HCEC 1CT (cell line): ENCODE measurements around the gene PDGFC.

ENCODE experiments used
- DNase-seq: peaks from one replicate; pipeline ENCODE4 v3.0.0-alpha.2; 2017

The PDGFC gene

GRCh38 chr4:156971676-156972378 is at the start of gene PDGFC:
TSS of gene PDGFC (minus strand) at chr4:156971799. CDS start at chr4:156970903, 896 bp downstream.
- DNase-seq = peak; percentile 66

GRCh38 chr4:157020882-157021281 is 49.3 kb upstream of the PDGFC start:
- DNase-seq = no peak

GRCh38 chr4:157018920-157019490 is 47.4 kb upstream of the PDGFC start:
- no peak for DNase-seq

- DNase-seq = peak; percentile 78
Observed at GRCh38 chr4:157014621-157015591, 43.3 kb upstream of the PDGFC start.

- DNase-seq = peak; percentile 15
Observed at GRCh38 chr4:157013656-157014055, 42.1 kb upstream of the PDGFC start.

GRCh38 chr4:157012781-157013180 is 41.2 kb upstream of the PDGFC start:
- DNase-seq = peak; percentile 32

- no peak for DNase-seq
Observed at GRCh38 chr4:157012296-157012695, 40.7 kb upstream of the PDGFC start.

- no peak for DNase-seq
Observed at GRCh38 chr4:157010630-157011029, 39.0 kb upstream of the PDGFC start.

GRCh38 chr4:157005831-157006230 is 34.2 kb upstream of the PDGFC start:
- no peak for DNase-seq

GRCh38 chr4:157005193-157005592 is 33.6 kb upstream of the PDGFC start:
- DNase-seq = no peak

- DNase-seq = no peak
Observed at GRCh38 chr4:157004279-157005161, 32.9 kb upstream of the PDGFC start.

GRCh38 chr4:156999175-156999517 is 27.5 kb upstream of the PDGFC start:
- peak; percentile 89 for DNase-seq

GRCh38 chr4:156998500-156999174 is 27.0 kb upstream of the PDGFC start:
- no peak for DNase-seq

GRCh38 chr4:156992943-156993342 is 21.3 kb upstream of the PDGFC start:
- DNase-seq = no peak

- DNase-seq = no peak
Observed at GRCh38 chr4:156991161-156991560, 19.6 kb upstream of the PDGFC start.

GRCh38 chr4:156983366-156983765 is 11.8 kb upstream of the PDGFC start:
- DNase-seq = peak; percentile 41

GRCh38 chr4:156981262-156981769 is 9.7 kb upstream of the PDGFC start:
- DNase-seq = no peak

- peak; percentile 93 for DNase-seq
Observed at GRCh38 chr4:156977435-156978160, 6.0 kb upstream of the PDGFC start.

- DNase-seq = peak; percentile 83
Observed at GRCh38 chr4:156976147-156976546, 4.5 kb upstream of the PDGFC start.

GRCh38 chr4:156975686-156976085 is 4.1 kb upstream of the PDGFC start:
- DNase-seq = no peak

- peak; percentile 36 for DNase-seq
Observed at GRCh38 chr4:156974264-156974663, 2.7 kb upstream of the PDGFC start.
